ENCODE measurements around the gene DHRS7B.
"Not testable (repeated sequence)": the region's sequence is repeated elsewhere in the genome, so short reads cannot be mapped to it uniquely, and the experiment has no call there.

DHRS7B gene

DNA sequence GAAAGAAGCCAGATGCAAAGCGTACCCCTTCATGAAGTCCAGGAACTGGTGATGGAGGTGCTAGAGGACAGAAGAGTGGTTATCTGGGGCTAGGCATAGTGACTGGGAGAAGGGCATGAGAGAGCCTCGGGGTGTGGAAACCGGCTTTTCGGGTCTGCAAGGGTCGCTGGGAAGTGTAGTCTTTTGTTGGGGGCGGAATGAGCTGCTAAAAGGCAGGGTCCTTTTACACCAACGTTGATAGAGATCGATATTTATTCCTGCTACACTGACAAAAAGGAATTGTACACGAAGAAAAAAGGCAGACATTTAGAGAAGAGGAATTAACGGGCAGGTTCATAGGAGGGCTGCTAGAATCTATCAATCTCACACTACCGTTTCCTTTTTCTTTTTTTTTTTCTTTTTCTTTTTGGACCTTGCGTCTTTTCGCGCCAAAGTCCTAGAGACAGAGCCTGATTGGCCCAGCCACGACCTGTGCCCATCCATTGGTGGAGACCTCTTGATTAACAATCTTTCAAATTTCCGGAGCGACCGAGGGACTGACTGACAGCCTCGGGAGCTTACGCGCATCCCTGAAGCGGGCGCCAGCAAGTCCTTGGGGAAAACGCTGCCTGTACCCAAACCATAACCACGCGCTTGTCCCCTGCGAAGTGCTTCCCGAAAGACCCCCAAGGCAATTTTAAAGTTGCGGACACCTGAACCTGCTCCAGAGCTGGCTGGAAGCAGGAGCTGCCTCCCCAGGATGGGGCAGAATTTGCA, 27.7 kb upstream of the DHRS7B start:
- no peaks in the 10 kb centered on the region for H3K9me3 ChIP-seq
- H3K4me3 ChIP-seq: peak overlapping the region; percentile 61
- H3K27me3 ChIP-seq (ENCODE audit: low read depth): no peaks in the 10 kb centered on the region
- no peaks in the 10 kb centered on the region for H3K36me3 ChIP-seq (replicated peaks)
- in situ Hi-C loops (cut with MboI; ENCODE audit: low sequenced_read_pairs): no loop called here
- peaks cover 4% of the 10 kb centered on the region for H3K4me1 ChIP-seq
- DNase-seq (ENCODE audit: low spot score in 2 of 2): peak; percentile 89 to 94

DNA sequence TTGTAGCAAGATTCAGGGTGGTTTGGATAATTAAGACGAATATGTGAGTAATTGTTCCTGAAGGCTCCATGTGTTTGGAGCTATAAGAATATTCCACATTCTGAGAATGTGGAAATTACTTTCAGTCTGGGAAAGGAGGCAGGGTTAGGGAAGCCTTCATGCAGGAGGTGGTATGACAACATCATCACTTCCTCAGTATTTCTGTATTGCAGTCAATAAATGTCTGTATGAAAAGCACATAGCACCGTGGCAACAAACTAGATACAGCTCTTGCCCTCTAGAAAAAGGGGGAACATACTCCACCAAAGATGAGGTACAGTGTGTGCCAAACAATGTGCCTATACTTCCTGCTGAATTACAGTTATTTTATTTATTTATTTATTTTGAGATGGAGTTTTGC, 26.1 kb upstream of the DHRS7B start:
- Histone ChIP-seq H3K4me3 (no peak overlapping the region), H3K4me1 (peaks cover 4% of the 10 kb centered on the region), H3K27me3 (ENCODE audit: low read depth) (no peaks in the 10 kb centered on the region), H3K36me3 (replicated peaks) (no peaks in the 10 kb centered on the region), H3K9me3 (no peaks in the 10 kb centered on the region)
- DNase-seq (ENCODE audit: low spot score in 2 of 2): no peak
- in situ Hi-C loops (cut with MboI; ENCODE audit: low sequenced_read_pairs): no loop called here

DNA sequence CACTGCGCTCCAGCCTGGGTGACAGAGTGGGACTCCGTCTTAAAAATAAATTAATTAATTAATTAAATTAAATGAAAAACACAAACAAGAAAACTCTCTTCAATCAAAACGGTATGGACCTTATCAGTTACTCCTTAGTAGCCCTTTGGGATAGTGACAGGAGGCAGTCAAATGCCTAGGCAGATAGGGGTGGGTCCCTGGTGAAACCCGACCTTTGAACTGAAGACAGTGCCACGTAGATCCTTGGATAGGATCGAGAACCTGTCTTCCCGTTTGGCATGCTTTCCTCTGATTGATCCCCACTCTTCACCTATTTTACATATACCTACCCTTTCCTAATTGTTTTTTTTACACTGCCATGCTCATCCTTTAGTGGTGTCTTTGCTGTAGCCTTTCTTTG, 22.2 kb upstream of the DHRS7B start:
- no peaks in the 10 kb centered on the region for H3K9me3 ChIP-seq
- H3K27me3 ChIP-seq (ENCODE audit: low read depth): no peaks in the 10 kb centered on the region
- no peak for DNase-seq (ENCODE audit: low spot score in 2 of 2)
- H3K36me3 ChIP-seq (replicated peaks): no peaks in the 10 kb centered on the region
- H3K4me1 ChIP-seq: peaks cover 16% of the 10 kb centered on the region
- in situ Hi-C loops (cut with MboI; ENCODE audit: low sequenced_read_pairs): no loop called here
- no peak overlapping the region for H3K4me3 ChIP-seq

DNA sequence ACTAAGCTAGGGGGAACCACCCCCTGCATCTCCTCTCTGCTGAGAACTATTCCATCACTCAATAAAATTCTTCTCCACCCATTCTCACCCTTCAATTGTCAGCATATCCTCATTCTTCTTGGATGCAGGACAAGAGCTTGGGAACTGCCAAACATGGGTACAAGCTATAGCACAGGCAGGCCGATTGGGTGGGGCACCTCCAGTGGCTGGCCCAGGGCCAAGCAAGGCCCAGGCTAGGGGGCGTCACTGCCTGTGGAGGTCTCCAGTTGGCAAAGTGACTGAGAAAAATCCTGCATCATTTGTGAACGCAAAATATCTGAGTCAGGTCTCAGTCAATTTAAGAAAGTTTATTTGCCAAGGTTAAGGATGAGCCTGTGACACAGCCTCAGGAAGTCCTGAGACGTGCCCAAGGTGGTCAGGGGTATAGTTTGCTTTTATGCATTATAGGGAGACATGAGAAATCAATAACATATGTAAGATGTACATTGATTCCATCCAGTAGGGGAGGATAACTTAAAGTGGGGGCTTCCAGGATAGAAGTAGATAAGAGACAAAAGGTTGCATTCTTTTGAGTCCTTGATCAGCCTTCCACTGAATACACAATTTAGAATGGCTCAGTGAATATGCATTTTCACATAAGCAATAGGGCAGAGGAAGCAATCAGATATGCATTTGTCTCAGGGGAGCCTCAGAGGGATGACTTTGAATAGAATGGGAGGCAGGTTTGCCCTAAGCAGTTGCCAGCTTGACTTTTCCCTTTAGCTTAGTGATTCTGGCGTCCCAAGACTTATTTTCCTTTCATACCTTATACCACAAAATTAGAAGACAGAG, 21.5 kb upstream of the DHRS7B start:
- in situ Hi-C loops (cut with MboI; ENCODE audit: low sequenced_read_pairs): no loop called here
- no peak for DNase-seq (ENCODE audit: low spot score in 2 of 2)
- H3K27me3 ChIP-seq (ENCODE audit: low read depth): no peaks in the 10 kb centered on the region
- no peak overlapping the region for H3K4me3 ChIP-seq
- peaks cover 22% of the 10 kb centered on the region for H3K4me1 ChIP-seq
- H3K9me3 ChIP-seq: no peaks in the 10 kb centered on the region
- no peaks in the 10 kb centered on the region for H3K36me3 ChIP-seq (replicated peaks)

DNA sequence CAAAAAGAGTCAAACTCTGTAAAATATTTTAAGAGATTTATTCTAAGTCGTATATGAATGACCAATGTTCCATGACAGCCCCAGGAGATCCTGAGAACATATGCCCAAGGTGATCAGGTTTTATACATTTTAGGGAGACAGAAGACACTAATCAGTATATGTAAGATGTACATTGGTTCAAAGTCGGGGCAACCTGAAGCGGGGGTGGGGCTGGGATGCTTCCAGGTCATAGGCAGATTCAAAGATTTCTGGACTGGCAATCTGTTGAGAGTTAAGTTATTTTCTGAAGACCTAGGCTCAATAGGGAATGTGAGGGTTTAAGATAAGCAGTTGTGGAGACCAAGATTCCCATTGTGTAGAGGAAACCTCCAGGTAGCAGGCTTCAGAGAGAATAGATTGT, 20.4 kb upstream of the DHRS7B start:
- in situ Hi-C loops (cut with MboI; ENCODE audit: low sequenced_read_pairs): no loop called here

DNA sequence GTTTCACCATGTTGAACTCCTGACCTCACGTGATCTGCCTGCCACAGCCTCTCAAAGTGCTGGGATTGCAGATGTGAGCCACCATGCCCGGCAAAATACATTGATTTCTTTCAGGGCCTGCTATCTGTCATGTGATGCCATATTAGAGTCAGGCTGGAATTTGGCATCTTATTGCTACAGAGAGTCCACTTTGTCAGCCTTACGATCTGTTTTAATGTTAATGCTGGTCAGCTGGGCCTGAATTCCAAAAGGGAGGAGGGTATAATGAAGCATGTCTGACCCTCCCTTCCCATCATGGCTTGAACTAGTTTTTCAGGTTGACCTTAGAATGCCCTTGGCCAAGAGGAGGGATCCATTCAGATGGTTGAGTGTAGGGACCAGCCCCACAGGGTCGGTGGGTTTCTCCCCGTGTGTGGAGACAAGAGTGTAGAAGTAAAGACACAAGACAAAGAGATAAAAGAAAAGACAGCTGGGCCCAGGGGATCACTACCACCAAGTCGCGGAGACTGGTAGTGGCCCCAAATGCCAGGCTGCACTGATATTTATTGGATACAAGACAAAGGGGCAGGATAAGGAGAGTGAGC, 19.6 kb upstream of the DHRS7B start:
- H3K4me3 ChIP-seq; H3K36me3 ChIP-seq (replicated peaks); H3K27me3 ChIP-seq (ENCODE audit: low read depth); DNase-seq (ENCODE audit: low spot score in 2 of 2); in situ Hi-C loops (cut with MboI; ENCODE audit: low sequenced_read_pairs); H3K9me3 ChIP-seq: not testable (repeated sequence)
- H3K4me1 ChIP-seq: peaks cover 25% of the 10 kb centered on the region

More for the DNA sequence above, 20.4 kb upstream of the DHRS7B start:
- Histone ChIP-seq H3K4me1 (peaks cover 25% of the 10 kb centered on the region), H3K27me3 (ENCODE audit: low read depth) (no peaks in the 10 kb centered on the region), H3K9me3 (0 out of 2 replicates have a peak, but pooled peaks cover 2% of the 10 kb centered on the region), H3K36me3 (replicated peaks) (no peaks in the 10 kb centered on the region), H3K4me3 (no peak overlapping the region)
- DNase-seq (ENCODE audit: low spot score in 2 of 2): no peak

DNA sequence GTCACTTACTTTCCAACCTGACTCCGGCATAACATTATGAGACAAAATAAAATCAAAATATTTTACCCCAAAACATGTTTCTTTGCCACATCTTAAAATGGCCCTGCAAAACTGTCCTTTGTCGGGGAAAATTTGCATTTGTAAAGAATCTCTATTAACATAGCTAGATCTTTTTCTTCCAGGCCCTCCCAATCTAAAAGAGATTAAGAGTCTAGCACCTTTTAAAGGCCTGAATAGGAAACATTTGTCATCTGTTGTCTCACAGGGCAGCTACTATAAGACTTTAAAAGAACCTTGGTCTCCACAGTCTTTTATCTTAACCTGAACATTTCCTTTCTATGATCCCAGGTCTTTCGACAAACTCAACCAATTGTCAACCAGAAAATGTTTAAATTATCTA, 18.1 kb upstream of the DHRS7B start:
- Histone ChIP-seq H3K4me3 (no peak overlapping the region), H3K27me3 (ENCODE audit: low read depth) (no peaks in the 10 kb centered on the region), H3K4me1 (peaks cover 30% of the 10 kb centered on the region), H3K9me3 (0 out of 2 replicates have a peak, but pooled peaks cover 2% of the 10 kb centered on the region), H3K36me3 (replicated peaks) (no peaks in the 10 kb centered on the region)
- peak; percentile 15 to 87 for DNase-seq (ENCODE audit: low spot score in 2 of 2)
- in situ Hi-C loops (cut with MboI; ENCODE audit: low sequenced_read_pairs): no loop called here

DNA sequence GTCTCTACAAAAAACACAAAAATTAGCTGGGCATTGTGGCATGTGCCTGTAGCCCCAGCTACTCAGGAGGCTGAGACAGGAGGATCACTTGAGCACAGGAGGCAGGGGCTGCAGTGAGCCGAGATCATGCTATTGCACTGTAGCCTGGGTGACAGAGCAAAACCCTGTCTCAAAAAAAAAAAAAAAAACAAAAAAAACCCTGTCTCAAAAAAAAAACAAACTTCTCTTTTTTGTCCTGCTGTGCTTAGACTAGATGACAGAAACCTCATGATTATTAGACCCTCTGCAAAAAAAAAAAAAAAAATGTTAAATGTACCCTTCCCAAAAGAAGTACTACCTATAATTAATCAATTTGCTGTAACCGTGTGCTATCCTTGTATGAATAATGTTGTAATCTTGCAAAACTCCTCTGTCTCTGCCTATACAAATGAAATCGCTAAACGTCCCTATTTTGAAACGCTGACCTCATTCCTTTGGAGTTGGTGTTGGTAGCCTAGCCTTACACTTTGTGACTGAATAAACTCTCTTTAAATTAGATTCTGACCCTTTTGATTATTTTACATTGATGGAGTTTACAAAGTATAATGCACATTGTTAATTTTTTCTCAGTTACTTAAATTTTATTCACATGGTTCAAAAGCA, 13.6 kb upstream of the DHRS7B start:
- no peaks in the 10 kb centered on the region for H3K27me3 ChIP-seq (ENCODE audit: low read depth)
- H3K4me1 ChIP-seq: peaks cover 28% of the 10 kb centered on the region
- no peak for DNase-seq (ENCODE audit: low spot score in 2 of 2)
- H3K36me3 ChIP-seq (replicated peaks): no peaks in the 10 kb centered on the region
- in situ Hi-C loops (cut with MboI; ENCODE audit: low sequenced_read_pairs): no loop called here
- no peak overlapping the region for H3K4me3 ChIP-seq
- H3K9me3 ChIP-seq: 0 out of 2 replicates have a peak, but pooled peaks cover 2% of the 10 kb centered on the region

DNA sequence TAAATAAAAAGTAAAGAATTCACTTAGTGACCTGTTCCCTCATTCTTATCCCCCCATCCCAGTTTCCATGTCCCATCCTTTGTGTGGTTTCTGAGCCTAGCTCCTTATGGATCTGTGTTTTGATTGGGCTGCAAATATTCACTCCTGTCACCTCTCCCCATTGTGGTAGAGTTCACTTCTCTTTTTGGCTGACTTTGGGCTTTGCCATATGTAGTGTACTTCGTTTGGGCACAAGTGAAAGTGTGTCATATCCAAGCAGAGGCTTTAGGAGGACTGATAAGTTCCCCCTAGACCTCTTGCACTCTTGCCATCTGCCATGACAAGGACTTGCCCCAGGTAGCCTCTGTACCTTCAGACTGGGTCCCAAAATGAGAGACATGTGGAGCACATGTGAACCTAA, 13.0 kb upstream of the DHRS7B start:
- H3K9me3 ChIP-seq: 0 out of 2 replicates have a peak, but pooled peaks cover 2% of the 10 kb centered on the region
- no peak for DNase-seq (ENCODE audit: low spot score in 2 of 2)
- H3K4me3 ChIP-seq: no peak overlapping the region
- H3K27me3 ChIP-seq (ENCODE audit: low read depth): no peaks in the 10 kb centered on the region
- in situ Hi-C loops (cut with MboI; ENCODE audit: low sequenced_read_pairs): no loop called here
- peaks cover 24% of the 10 kb centered on the region for H3K4me1 ChIP-seq
- H3K36me3 ChIP-seq (replicated peaks): no peaks in the 10 kb centered on the region

DNA sequence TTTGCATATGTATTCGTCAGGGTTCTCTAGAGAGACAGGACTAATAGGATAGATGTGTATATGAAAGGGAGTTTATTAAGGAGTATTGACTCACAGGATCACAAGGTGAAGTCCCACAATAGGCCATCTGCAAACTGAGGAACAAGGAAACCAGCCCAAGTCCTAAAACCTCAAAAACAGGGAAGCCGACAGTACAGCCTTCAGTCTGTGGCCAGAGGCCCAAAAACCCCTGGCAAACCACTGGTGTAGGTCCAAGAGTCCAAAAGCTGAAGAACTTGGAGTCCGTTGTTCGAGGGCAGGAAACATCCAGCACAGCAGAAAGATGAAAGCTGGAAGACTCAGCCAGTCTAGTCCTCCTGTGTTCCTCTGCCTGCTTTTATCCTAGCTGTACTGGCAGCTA, 12.0 kb upstream of the DHRS7B start:
- DNase-seq (ENCODE audit: low spot score in 2 of 2); H3K9me3 ChIP-seq; H3K4me3 ChIP-seq; H3K36me3 ChIP-seq (replicated peaks); in situ Hi-C loops (cut with MboI; ENCODE audit: low sequenced_read_pairs); H3K27me3 ChIP-seq (ENCODE audit: low read depth): not testable (repeated sequence)
- peaks cover 14% of the 10 kb centered on the region for H3K4me1 ChIP-seq

DNA sequence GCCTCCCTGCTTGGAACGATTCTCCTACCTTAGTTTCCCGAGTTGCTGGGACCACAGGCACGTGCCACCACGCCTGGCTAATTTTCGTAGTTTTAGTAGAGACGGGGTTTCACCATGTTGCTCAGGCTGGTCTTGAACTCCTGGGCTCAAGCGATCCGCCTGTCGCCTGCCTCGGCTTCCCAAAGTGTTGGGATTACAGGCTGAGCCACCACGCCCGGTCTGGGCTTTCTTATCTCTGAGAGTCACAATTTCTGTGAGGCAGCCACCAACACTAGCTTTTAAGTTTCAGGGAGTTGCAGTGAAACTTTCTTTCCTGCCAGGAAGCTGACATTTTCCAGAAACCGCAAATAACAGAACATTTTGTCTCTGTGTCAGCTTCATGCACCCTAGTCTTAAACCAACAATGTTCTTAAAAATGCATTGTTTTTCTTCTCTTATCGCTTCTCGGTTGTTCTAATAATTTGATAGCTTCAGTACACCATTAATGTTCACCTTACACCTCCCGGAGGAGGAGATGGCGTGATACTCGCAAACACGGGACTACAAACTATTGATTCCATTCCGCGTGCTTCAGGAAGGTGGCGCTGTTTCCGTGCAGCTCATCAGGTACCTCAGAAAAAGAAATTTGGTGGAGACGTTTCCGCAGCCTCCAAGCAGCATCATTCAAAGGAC, 7.4 kb upstream of the DHRS7B start:
- Histone ChIP-seq H3K27me3 (ENCODE audit: low read depth) (no peaks in the 10 kb centered on the region), H3K4me1 (no peaks in the 10 kb centered on the region), H3K4me3 (no peak overlapping the region), H3K36me3 (replicated peaks) (no peaks in the 10 kb centered on the region), H3K9me3 (no peaks in the 10 kb centered on the region)
- peak; percentile 53 to 76 for DNase-seq (ENCODE audit: low spot score in 2 of 2)
- in situ Hi-C loops (cut with MboI; ENCODE audit: low sequenced_read_pairs): no loop called here

DNA sequence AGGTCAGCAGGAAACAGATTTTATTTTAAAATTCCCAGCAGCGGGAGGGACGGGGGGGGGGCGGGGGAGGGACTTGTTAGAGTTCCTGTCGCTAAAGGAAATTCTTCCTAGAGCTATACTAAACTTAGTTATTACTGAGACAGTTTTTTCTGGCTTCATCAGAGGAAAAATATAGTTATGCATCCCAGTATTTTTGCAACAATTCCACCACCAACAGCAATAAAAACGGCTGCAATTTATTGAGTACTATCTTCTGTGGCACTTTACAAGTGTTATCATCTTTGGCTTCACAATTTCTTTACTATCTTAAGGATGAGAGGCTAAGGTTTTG, 6.9 kb upstream of the DHRS7B start:
- in situ Hi-C loops (cut with MboI; ENCODE audit: low sequenced_read_pairs): no loop called here
- no peaks in the 10 kb centered on the region for H3K36me3 ChIP-seq (replicated peaks)

DNA sequence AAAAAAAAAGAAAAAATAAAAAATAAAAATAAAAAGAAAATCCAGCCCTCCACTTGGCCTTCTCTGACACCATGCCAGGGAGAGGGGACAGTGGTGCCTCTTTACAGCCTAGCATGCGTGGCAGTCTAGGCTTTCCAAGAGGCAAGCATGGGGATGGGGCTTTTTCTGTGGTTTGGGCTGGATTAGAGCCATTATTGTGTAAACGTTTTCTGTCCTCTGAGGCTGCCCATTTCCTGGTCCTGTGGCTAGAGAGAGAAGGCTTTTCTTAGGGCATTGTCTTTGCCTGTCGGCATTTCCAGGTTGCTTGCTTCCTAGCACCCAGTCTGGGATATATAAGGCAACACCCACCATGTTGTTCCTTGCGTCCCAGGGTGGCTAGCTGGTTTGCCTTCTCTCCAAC, 2.7 kb upstream of the DHRS7B start:
- DNase-seq (ENCODE audit: low spot score in 2 of 2): no peak
- Histone ChIP-seq H3K27me3 (ENCODE audit: low read depth) (no peaks in the 10 kb centered on the region), H3K4me3 (no peak overlapping the region), H3K9me3 (no peaks in the 10 kb centered on the region), H3K36me3 (replicated peaks) (no peaks in the 10 kb centered on the region), H3K4me1 (peaks cover 8% of the 10 kb centered on the region; the same call in 1 of the 2 replicates)
- in situ Hi-C loops (cut with MboI; ENCODE audit: low sequenced_read_pairs): no loop called here

More for the DNA sequence above, 6.9 kb upstream of the DHRS7B start:
- H3K27me3 ChIP-seq (ENCODE audit: low read depth): no peaks in the 10 kb centered on the region
- H3K9me3 ChIP-seq: no peaks in the 10 kb centered on the region
- no peak for DNase-seq (ENCODE audit: low spot score in 2 of 2)
- H3K4me3 ChIP-seq: no peak overlapping the region
- no peaks in the 10 kb centered on the region for H3K4me1 ChIP-seq
